GM12872 (cell line): ENCODE results near the gene TRMT61A.

Experiments used
- CTCF ChIP-seq: IDR thresholded peaks from 3 replicates; pipeline ENCODE4 v1.5.1; 2011; ENCODE audit warnings: low read depth, mild to moderate bottlenecking, low read length, moderate library complexity; ENCODE audit not compliant: insufficient read depth

Gene TRMT61A

GRCh38 chr14:103552011-103552845 is 23.2 kb downstream of the TRMT61A start:
- no peak for TF ChIP-seq CTCF

- TF ChIP-seq CTCF = no peak
Measured at GRCh38 chr14:103552846-103553210, 23.8 kb downstream of the TRMT61A start.

GRCh38 chr14:103555559-103556337 is 26.8 kb downstream of the TRMT61A start:
- TF ChIP-seq CTCF = no peak

GRCh38 chr14:103556946-103557758 is 28.2 kb downstream of the TRMT61A start:
- TF ChIP-seq CTCF = no peak

- no peak for TF ChIP-seq CTCF
Measured at GRCh38 chr14:103558071-103558882, 29.3 kb downstream of the TRMT61A start.

- no peak for TF ChIP-seq CTCF
Measured at GRCh38 chr14:103559766-103560165, 30.8 kb downstream of the TRMT61A start.

- TF ChIP-seq CTCF = no peak
Measured at GRCh38 chr14:103560691-103561090, 31.7 kb downstream of the TRMT61A start.
